ENCODE data around the gene EHF.

EHF gene

GRCh38 chr11:34647532-34647931 lies 26.6 kb downstream of the EHF start:
- no peak for DNase-seq

DNA sequence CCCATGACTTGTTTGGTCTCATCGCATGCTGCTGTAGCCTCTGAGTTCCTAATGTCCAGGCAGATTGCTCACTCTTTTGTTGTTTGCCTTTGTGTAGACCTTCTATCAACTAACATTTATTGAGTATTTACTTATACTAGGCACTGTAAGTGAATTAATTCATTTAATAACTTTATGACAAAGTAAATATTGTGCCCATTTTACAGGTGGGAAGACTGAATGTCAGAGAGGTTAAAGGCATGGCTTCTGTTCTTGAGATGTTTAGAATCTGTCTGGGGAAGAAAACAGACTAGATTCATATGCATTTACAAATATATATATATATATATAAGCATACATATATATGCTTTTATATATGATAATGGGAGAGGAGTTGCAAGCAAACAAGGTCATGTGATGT lies 27.1 kb downstream of the EHF start:
- DNase-seq, result no peak

DNA sequence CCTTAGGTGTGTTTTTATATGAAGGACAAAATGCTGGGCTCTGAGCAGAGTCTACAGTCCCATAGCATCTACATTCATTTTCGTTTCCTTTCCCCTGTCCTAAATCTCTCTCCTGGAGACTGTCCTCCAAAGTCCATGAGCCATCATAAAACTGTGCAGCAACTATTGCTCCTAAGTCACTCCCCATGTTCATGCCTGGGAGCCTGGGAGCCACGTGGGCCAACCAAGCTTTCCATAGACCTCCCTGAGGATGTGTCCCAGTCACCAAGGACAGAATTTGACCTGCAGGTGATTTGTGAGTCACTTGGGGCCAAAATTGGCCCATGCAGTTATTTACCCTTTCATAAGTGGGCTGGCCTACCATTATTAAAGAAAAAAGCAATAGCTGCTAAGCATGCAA lies 28.7 kb downstream of the EHF start:
- DNase-seq, result no peak

GRCh38 chr11:34650528-34650927 lies 29.6 kb downstream of the EHF start:
- DNase-seq, result no peak

GRCh38 chr11:34651551-34651950 lies 30.7 kb downstream of the EHF start:
- no peak for DNase-seq

DNA sequence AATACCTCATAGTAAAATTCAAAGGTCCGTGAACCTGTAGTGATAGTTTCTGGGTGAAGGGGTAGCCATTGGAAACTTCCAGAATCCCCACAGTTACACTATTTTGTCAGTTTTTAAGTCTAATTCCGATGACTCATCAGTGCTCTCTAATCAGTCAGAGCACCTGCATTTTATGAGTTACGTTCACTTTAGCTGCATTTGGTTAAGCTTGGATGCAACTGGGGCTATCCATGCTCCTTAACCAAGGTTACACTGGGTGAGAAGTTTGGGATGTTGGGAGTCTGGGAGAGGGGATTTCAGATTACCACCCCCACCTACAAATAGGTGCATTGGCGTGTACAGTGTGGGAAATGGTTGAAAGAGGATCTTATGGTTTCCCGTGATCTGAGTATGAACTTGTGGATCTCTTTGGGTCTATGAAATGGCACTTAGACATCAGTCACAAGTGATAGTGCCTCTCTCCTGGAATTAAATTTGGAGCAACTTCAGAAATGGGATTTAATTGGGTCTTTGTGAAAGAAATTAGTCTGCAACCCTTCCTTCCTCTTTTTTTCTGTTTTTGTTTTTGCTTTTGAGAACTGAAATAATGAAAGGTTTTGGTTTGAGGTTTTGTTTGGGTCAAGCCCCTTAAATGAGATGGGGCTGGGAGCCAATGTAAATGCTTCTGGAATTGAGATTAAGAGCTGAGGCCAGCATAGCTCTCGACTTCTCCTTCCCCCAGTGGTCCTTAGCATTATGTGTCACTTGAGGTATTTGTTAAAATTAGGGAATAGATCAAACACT lies 31.5 kb downstream of the EHF start:
- DNase-seq, result no peak

- no peak for DNase-seq
Observed at GRCh38 chr11:34653031-34653430, 32.1 kb downstream of the EHF start.

DNA sequence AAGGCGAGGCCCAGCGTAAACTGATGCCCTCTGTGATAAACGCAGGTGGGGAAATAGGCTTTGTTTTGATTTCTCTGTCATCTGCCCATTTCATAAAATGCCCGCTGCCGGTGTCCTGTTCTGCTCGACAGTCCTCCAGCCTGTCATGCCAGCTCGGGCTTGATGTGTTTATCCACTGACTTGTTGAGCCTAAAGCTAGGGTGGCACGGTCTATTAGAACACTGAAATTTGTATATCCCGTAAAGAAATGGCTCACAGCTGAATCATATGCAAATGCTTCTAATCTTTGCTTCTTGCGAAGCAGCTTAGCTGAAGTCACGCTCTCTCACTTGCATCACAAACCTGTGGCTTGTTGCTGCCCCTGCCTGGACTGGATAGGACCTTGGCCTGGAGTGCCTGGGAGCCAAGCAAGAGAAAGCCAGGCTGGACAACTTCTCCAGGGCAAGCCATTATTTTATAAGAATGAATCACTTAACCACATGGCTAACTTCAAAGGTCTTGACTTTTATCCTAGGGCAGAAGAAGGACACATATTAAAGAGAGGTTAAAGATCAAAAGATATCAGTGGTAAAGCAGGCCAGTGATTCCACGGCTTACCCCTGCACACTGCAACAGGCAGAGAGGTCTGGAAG lies 33.1 kb downstream of the EHF start:
- DNase-seq, result no peak

DNA sequence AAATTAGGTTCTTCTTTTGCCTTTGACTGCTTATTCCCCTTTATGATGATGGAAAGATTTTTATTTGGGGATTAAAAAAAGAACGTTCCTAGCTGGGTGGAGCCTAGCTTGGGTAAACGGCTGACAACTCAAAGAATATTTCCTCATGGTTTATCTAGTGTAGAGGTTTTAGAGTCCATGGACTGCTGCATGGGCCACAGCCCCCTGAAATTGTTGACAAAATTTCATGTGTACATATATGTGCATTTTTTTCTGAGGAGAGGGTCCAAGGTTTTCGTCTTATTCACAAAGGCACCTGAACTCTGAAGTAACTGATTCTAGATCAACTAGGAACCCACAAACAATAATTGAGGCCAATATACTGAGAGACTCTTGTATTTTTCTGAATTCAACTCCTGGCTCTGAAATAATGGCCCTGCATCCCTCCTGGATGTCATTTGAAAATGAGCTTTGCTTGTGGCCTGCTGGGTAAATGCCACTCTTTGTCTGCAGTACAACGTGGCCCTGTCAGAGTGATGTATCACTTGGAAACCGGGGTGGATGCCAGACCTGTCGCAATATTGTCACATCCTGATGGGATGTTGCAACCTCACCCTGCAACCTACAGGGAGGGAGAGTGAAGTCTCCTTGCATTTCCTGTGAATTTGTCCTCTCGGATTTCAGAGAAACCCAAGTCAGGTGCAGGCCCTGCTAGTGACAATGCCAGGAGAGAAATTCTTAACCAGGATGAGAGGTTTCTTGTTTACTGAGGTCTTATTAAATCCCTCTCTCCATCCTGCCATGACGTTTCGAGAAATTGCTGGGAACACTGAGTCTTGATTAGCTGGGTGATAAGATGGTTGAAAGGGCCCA lies 33.8 kb downstream of the EHF start:
- DNase-seq, result no peak

DNA sequence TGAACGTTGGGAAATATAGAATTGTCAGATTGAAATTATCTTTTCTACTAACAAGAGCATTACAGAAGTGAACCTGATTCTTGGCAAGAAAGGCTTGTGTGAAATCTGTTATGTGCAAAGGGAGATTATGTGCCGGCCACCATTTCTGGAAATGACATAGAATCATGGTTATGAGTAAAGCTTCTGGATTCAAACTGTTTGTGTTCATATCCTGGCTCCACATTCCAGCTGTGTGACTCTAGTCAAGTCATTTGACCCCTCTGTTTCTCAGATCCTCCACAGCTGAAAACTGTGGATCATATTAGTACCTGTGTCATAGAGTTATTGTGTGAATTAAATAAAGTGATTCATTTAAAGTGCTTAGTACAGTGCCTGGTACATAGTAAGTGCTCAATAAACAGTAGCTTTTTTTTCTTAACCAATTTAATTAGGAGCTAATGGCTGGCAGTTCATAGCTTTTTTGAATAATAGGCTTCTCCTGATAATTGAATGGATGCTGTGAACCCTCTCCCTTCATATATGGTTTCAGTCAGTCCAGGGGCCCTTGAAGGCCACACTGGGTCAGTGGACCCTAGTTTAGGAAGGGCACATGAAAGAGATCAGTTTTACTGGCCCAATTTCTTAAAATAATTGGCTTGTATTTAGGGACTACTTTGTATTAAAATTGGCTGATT lies 34.6 kb downstream of the EHF start:
- DNase-seq, result no peak

- DNase-seq, result no peak
Observed at GRCh38 chr11:34656062-34656720, 35.3 kb downstream of the EHF start.

DNA sequence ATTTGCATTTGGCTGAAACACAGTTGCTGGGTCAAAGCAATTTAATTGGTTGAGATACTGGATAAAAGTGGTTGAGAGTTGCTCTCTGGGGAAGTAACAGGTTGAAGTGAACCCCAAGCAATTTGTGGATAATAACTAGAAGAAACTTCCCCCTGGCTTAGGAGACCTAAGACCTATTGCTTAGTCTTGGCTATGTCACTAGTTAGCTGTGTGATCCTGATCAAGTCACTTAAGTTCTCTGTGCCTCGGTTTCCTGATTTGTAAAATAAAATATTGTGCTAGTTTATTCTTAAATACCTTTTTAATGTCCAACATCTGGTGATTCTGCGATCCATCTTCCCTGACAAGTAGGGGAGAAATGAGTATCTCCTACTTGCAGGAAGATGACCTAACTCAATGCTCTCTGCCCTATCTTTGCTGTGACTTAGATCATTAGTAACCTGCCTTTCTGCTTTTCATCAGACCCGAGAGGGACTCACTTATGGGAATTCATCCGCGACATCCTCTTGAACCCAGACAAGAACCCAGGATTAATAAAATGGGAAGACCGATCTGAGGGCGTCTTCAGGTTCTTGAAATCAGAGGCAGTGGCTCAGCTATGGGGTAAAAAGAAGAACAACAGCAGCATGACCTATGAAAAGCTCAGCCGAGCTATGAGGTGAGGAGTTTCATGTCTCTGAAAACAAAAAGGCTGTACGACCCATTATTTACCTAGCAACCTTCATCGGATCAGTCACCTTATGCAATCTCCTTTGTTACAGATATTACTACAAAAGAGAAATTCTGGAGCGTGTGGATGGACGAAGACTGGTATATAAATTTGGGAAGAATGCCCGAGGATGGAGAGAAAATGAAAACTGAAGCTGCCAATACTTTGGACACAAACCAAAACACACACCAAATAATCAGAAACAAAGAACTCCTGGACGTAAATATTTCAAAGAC lies 37.5 kb downstream of the EHF start:
- no peak for DNase-seq

DNA sequence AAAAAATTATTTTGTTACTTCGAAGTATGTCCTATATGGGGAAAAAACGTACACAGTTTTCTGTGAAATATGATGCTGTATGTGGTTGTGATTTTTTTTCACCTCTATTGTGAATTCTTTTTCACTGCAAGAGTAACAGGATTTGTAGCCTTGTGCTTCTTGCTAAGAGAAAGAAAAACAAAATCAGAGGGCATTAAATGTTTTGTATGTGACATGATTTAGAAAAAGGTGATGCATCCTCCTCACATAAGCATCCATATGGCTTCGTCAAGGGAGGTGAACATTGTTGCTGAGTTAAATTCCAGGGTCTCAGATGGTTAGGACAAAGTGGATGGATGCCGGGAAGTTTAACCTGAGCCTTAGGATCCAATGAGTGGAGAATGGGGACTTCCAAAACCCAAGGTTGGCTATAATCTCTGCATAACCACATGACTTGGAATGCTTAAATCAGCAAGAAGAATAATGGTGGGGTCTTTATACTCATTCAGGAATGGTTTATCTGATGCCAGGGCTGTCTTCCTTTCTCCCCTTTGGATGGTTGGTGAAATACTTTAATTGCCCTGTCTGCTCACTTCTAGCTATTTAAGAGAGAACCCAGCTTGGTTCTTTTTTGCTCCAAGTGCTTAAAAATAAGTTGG lies 38.3 kb downstream of the EHF start:
- DNase-seq, result no peak

DNA sequence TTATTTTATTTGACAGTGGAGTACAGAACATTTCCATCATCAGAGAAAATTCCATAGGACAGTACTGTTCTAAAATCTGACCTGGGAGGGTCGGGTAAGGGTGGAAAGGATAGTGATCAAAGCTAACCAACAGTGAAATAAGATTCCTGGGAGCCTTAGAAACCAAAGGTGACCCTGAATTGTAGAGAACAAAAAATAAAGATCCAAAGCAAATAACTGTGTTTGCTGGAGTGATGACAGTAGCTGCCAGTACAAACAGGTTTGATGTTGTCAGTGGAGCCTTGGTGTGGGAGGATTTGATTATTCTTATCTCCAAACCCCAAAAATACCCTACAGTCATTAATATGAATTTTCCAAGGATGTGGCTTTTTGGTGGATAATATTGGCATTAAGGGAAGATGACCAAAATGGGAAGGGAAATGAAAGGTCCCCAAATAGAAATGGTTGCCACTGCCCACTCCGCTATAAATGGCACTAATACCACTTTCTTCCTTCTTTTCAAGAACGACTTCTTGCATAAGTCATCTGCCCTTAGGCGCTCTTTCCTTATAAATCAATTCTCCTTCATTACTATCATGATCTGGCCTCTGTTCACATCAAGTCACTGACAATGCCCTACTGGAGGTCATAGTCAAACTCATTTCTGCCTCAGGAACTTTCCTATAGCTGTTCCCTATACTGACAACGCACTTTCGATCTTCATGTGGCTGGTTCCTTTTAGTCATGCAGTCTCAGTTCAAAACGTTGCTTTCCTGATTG lies 44.4 kb downstream of the EHF start:
- DNase-seq, result no peak

- no peak for DNase-seq
Observed at GRCh38 chr11:34667810-34668582, 47.1 kb downstream of the EHF start.

DNA sequence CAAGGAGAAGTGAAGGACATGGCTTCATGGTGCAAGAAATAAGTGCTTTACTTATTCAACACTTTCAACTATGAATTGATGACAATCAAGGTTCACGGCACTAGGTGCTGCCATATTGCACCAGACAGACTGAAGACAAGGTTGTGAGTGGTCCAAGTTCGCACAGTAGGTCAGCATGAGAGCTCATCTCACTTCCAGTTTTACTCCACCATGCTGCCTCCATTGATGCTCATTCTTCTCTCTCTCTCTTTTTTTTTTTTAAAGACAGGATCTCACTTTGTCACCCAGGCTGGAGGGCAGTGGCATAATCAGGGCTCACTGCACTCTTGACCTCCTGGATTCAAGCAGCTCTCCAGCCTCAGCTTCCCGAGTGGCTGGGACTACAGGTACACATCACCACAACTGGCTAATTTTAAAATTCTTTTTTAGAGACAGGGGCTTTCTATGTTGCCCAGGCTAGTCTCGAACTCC lies 47.7 kb downstream of the EHF start:
- no peak for DNase-seq

DNA sequence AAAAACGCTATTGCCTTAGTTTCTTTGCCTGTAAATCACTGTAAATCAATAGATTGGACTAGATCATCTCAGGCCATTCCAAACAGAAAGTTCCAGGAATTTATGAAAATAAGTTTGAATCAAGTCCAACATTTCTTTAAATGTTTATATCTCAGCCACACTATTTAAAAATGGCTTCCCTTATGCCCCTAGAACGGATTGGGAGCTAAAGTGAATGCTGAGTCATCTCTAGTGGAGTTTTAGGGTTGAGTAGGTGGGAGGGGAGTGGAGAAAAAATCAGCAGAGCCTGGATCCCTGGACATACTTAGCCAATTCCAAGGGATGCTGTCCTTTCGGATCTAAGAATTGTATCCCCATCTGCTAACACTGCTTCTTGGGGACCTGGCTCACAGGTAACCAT lies 48.6 kb downstream of the EHF start:
- no peak for DNase-seq

- DNase-seq, result no peak
Observed at GRCh38 chr11:34671117-34671516, 50.2 kb downstream of the EHF start.

DNA sequence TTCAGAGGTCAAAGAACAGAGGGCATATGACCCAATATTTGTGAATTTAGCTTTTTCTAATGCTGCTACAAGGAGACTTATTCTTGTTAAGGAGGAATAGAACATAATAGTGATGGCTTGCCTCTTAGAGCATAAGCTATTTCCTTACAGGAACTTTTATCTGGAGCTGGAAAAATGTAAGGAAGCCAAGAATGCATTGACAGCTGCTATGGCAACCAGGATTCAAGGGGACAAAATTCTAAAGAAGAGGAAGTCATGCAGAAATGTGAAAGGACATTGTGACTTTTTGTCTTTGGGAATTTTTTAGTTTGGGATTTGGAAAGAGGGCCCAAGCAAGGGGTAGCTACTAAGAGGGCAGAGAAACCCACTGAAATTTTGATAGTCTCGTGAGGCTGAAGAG lies 51.1 kb downstream of the EHF start:
- DNase-seq, result no peak

Data from NCI-H2227 treated with DMSO at 0.1 percent for 48 hours (cell line).